Neural cell (in vitro differentiated cells): Measurements from ENCODE around the gene CDH1. TPM values are rescaled to one million over a fixed set of nuclear protein-coding genes. Genes with fewer than 3 reads are reported as not detected.

Experiments
- H2AFZ ChIP-seq: fragments of 200-600, 300-800 bp; sonication (generic), shearing (Covaris generic); 2 replicates; pipeline ENCODE4 v1.6.0; 2014; ENCODE audit warnings: low read depth, mild to moderate bottlenecking, antibody characterized with exemption, low read length, moderate library complexity
- H3F3A ChIP-seq: fragments of 200-600 bp; shearing (Covaris generic); 2 replicates; pipeline ENCODE4 v1.6.1; 2016; ENCODE audit warnings: mild to moderate bottlenecking, moderate library complexity, mixed read lengths, antibody characterized with exemption, low read length; ENCODE audit not compliant: insufficient read depth, poor library complexity, severe bottlenecking
- H3K27ac ChIP-seq: fragments of 200-600, 300-800 bp; sonication (generic), shearing (Covaris generic); 2 replicates; pipeline ENCODE4 v1.5.1; 2014; ENCODE audit warnings: mild to moderate bottlenecking, low read length, moderate library complexity
- H3K27me3 ChIP-seq: fragments of 300-800, 200-600 bp; sonication (generic), shearing (Covaris generic); 2 replicates; pipeline ENCODE4 v1.6.0; 2014; ENCODE audit warnings: mild to moderate bottlenecking, low read depth, low read length, moderate library complexity; ENCODE audit not compliant: insufficient read depth
- H3K36me3 ChIP-seq: fragments of 300-800, 200-600 bp; sonication (generic), shearing (Covaris generic); 2 replicates; pipeline ENCODE4 v1.5.1; 2014; ENCODE audit warnings: mild to moderate bottlenecking, antibody characterized with exemption, low read length, moderate library complexity; ENCODE audit not compliant: insufficient read depth
- H3K4me2 ChIP-seq: fragments of 300-800, 200-600 bp; sonication (generic), shearing (Covaris generic); 2 replicates; pipeline ENCODE4 v1.6.0; 2014; ENCODE audit warnings: mild to moderate bottlenecking, low read length
- H3K4me3 ChIP-seq: fragments of 300-800, 200-600 bp; sonication (generic), shearing (Covaris generic); 2 replicates; pipeline ENCODE4 v1.5.1; 2014; ENCODE audit warnings: mild to moderate bottlenecking, low read length, moderate library complexity
- H3K79me2 ChIP-seq: fragments of 200-600 bp; shearing (Covaris generic); replicated peaks from 2 replicates; pipeline ENCODE4 v1.6.0; 2014; ENCODE audit warnings: mild to moderate bottlenecking, low read length, moderate library complexity; ENCODE audit not compliant: insufficient read depth
- H3K9ac ChIP-seq: fragments of 300-800, 200-600 bp; sonication (generic), shearing (Covaris generic); 2 replicates; pipeline ENCODE4 v1.6.1; 2016; ENCODE audit warnings: mild to moderate bottlenecking, low read length, mixed read lengths
- H3K9me2 ChIP-seq: fragments of 200-600 bp; shearing (Covaris generic); 2 replicates; pipeline ENCODE4 v1.6.1; 2016; ENCODE audit warnings: mild to moderate bottlenecking, low read length, mixed read lengths; ENCODE audit not compliant: insufficient read depth
- H3K9me3 ChIP-seq: fragments of 200-600, 300-800 bp; sonication (generic), shearing (Covaris generic); 2 replicates; pipeline ENCODE4 v1.6.1; 2016; ENCODE audit warnings: mild to moderate bottlenecking, mixed run types, low read length, moderate library complexity, mixed read lengths
- H4K20me1 ChIP-seq: fragments of 200-600 bp; shearing (Covaris generic); 2 replicates; pipeline ENCODE4 v1.6.1; 2016; ENCODE audit warnings: mild to moderate bottlenecking, mixed run types; ENCODE audit not compliant: insufficient read depth
- CTCF ChIP-seq: fragments of 450-650 bp; IDR thresholded peaks from 2 replicates; pipeline ENCODE4 v1.5.1; 2014; ENCODE audit warnings: antibody characterized with exemption, mild to moderate bottlenecking, moderate library complexity; ENCODE audit not compliant: poor library complexity, severe bottlenecking
- EP300 ChIP-seq: fragments of 450-650 bp; conservative IDR thresholded peaks from 2 replicates; pipeline ENCODE4 v1.6.1; 2014; ENCODE audit warnings: antibody characterized with exemption, mild to moderate bottlenecking, moderate library complexity; ENCODE audit not compliant: poor library complexity, severe bottlenecking
- EZH2 ChIP-seq: fragments of 200-600, 300-800 bp; shearing (Covaris generic), sonication (generic); IDR thresholded peaks from 2 replicates; pipeline ENCODE4 v1.6.1; 2014; ENCODE audit warnings: antibody characterized with exemption, low read length, borderline replicate concordance, mild to moderate bottlenecking; ENCODE audit not compliant: insufficient read depth, poor library complexity, severe bottlenecking
- MXI1 ChIP-seq: fragments of 450-650 bp; conservative IDR thresholded peaks from 2 replicates; pipeline ENCODE4 v1.6.1; 2014; ENCODE audit warnings: antibody characterized with exemption, mild to moderate bottlenecking; ENCODE audit not compliant: poor library complexity, severe bottlenecking
- POLR2AphosphoS5 ChIP-seq: IDR thresholded peaks from 2 replicates; pipeline ENCODE4 v1.6.1; 2012
- RAD21 ChIP-seq: fragments of 450-650 bp; conservative IDR thresholded peaks from 2 replicates; pipeline ENCODE4 v1.6.1; 2014; ENCODE audit warnings: antibody characterized with exemption, mild to moderate bottlenecking, moderate library complexity
- REST ChIP-seq: IDR thresholded peaks from 2 replicates; pipeline ENCODE4 v1.6.1; 2012; ENCODE audit warnings: borderline replicate concordance
- SMC3 ChIP-seq: fragments of 450-650 bp; conservative IDR thresholded peaks from 2 replicates; pipeline ENCODE4 v1.6.1; 2014; ENCODE audit warnings: antibody characterized with exemption, mild to moderate bottlenecking, moderate library complexity; ENCODE audit not compliant: poor library complexity
- TAF1 ChIP-seq: IDR thresholded peaks from 2 replicates; pipeline ENCODE4 v1.6.1; 2012; ENCODE audit warnings: low read depth
- polyA plus RNA-seq: library from polyadenylated mRNA; depleted of rRNA; stranded (reverse); fragments of >200 nt; gene quantifications from 2 replicates; pipeline ENCODE4 v1.2.3, GENCODE V29; 2014

CDH1 gene
- polyA plus RNA-seq, 1 donor from 2014 or later: 1.2 TPM

GRCh38 chr16:68825427-68825826 is 88.3 kb downstream of the CDH1 start:
- Histone ChIP-seq H3K27me3 (no peaks in the 10 kb centered on the region), H2AFZ (no peak overlapping the region), H3F3A (no peaks in the 10 kb centered on the region)

GRCh38 chr16:68826652-68827051 is 89.6 kb downstream of the CDH1 start:
- H3F3A ChIP-seq: no peaks in the 10 kb centered on the region
- H3K9me3 ChIP-seq: no peaks in the 10 kb centered on the region
- H3K27me3 ChIP-seq: no peaks in the 10 kb centered on the region
- no peak overlapping the region for H2AFZ ChIP-seq
- H3K27ac ChIP-seq: no peak overlapping the region
- H3K9ac ChIP-seq: no peak overlapping the region
- H4K20me1 ChIP-seq: no peaks in the 10 kb centered on the region
- no peaks in the 10 kb centered on the region for H3K36me3 ChIP-seq
- no peak overlapping the region for H3K4me2 ChIP-seq
- no peaks in the 10 kb centered on the region for H3K79me2 ChIP-seq
- H3K9me2 ChIP-seq: no peaks in the 10 kb centered on the region
- H3K4me3 ChIP-seq: no peak overlapping the region
- TF ChIP-seq MXI1 (no peak), EP300 (no peak), POLR2AphosphoS5 (no peak), REST (no peak), RAD21 (no peak), EZH2 (no peak), SMC3 (no peak), TAF1 (no peak)

More at GRCh38 chr16:68825427-68825826, 88.3 kb downstream of the CDH1 start:
- no peaks in the 10 kb centered on the region for H3K36me3 ChIP-seq
- TF ChIP-seq REST: no peak
- no peak for TF ChIP-seq SMC3
- TF ChIP-seq POLR2AphosphoS5: no peak
- TF ChIP-seq EP300: no peak
- no peak for TF ChIP-seq MXI1
- no peak for TF ChIP-seq EZH2
- no peak for TF ChIP-seq CTCF
- TF ChIP-seq TAF1: no peak
- TF ChIP-seq RAD21: no peak
- no peak overlapping the region for H3K4me3 ChIP-seq
- no peaks in the 10 kb centered on the region for H4K20me1 ChIP-seq
- no peaks in the 10 kb centered on the region for H3K9me3 ChIP-seq
- H3K79me2 ChIP-seq: no peaks in the 10 kb centered on the region
- H3K9ac ChIP-seq: no peak overlapping the region
- H3K27ac ChIP-seq: no peak overlapping the region
- no peaks in the 10 kb centered on the region for H3K9me2 ChIP-seq
- no peak overlapping the region for H3K4me2 ChIP-seq
